ENCODE results near the gene RECQL5. TPM values are rescaled to one million over a fixed set of nuclear protein-coding genes. Genes with fewer than 3 reads are reported as not detected.

The RECQL5 gene
- total and polyA plus RNA-seq, 2 donors (not counting 1 experiment from before 2014, with no cell fraction given) = 58.5 to 70.5 TPM

- ChIA-PET CTCF (interaction anchor here (0.7 to 2.1 kb wide), 4 partner anchors 9 to 64 kb away, joined by 3 to 11 read pairs (median 7); partner anchors contain the start of gene SMIM5), POLR2A (no interaction called here)
- H3K36me3 ChIP-seq (replicated peaks in 1 of 2; ENCODE audit: control extremely low read depth in 1 of 2, control insufficient read depth in 1 of 2, extremely low read depth in 1 of 2, insufficient read depth in 2 of 2, low read length in 1 of 2) = peaks cover 4 to 37% of the 10 kb centered on the region in 2 experiments
- Mint-ChIP-seq H3K4me1 (peaks cover 38% of the 10 kb centered on the region), H3K27me3 (no peaks in the 10 kb centered on the region), H3K27ac (no peak overlapping the region), H3K9me3 (ENCODE audit: insufficient read depth) (no peaks in the 10 kb centered on the region), H3K4me3 (no peak overlapping the region)
- H3K27me3 ChIP-seq (replicated peaks in 1 of 4; ENCODE audit: control extremely low read depth in 1 of 4, control insufficient read depth in 3 of 4, insufficient read depth in 4 of 4, low read length in 3 of 4) = no peaks in the 10 kb centered on the region
- H3K4me2 ChIP-seq (replicated peaks; ENCODE audit: low read depth, low read length, poor library complexity, severe bottlenecking) = no peak overlapping the region
- no peak overlapping the region for H3K4me3 ChIP-seq (ENCODE audit: control extremely low read depth in 1 of 5, extremely low read depth in 1 of 5, insufficient read depth in 1 of 5, low read depth in 2 of 5, low read length in 4 of 5)
- peaks cover 98% of the 10 kb centered on the region for H3K79me2 ChIP-seq (ENCODE audit: control insufficient read depth, insufficient read depth, low read length)
- H4K20me1 ChIP-seq (ENCODE audit: control insufficient read depth, insufficient read depth, low read length, poor library complexity, severe bottlenecking) = peaks cover 69% of the 10 kb centered on the region
- intact Hi-C loops (cut with micrococcal nuclease) = no loop called here
- no peak overlapping the region for H2AFZ ChIP-seq (ENCODE audit: insufficient read depth, low read depth, low read length, poor library complexity, severe bottlenecking)
- DNase-seq (no peak), ATAC-seq (ENCODE audit: low read depth) (no peak)
- H3K9ac ChIP-seq (ENCODE audit: low read length) = no peak overlapping the region
- WGBS (ENCODE audit: insufficient coverage) = 94% methylated on average over 4 of the region's 4 CpGs
- H3K27ac ChIP-seq (ENCODE audit: low read length in 2 of 2) = no peak overlapping the region
- no peaks in the 10 kb centered on the region for H3K9me3 ChIP-seq (ENCODE audit: control extremely low read depth in 1 of 3, control insufficient read depth in 2 of 3, insufficient read depth in 1 of 3, low read length in 2 of 3)
- peaks cover 20 to 33% of the 10 kb centered on the region in 2 donors for H3K4me1 ChIP-seq (ENCODE audit: control insufficient read depth in 2 of 2, insufficient read depth in 2 of 2, low read length in 2 of 2)
- no peak for TF ChIP-seq EZH2 (IDR thresholded peaks at IDR 0.05; ENCODE audit: borderline replicate concordance, insufficient read depth, low read depth, low read length, poor library complexity, severe bottlenecking)
- no peak for TF ChIP-seq CTCF (IDR thresholded peaks at IDR 0.05)
Observed at GRCh38 chr17:75683583-75683982, 16.6 kb upstream of the RECQL5 start.

GRCh38 chr17:75681289-75681688 is 14.3 kb upstream of the RECQL5 start:
- no peak for TF ChIP-seq CTCF (IDR thresholded peaks at IDR 0.05)
- TF ChIP-seq EZH2 (IDR thresholded peaks at IDR 0.05; ENCODE audit: borderline replicate concordance, insufficient read depth, low read depth, low read length, poor library complexity, severe bottlenecking) = no peak
- Histone ChIP-seq H2AFZ (ENCODE audit: insufficient read depth, low read depth, low read length, poor library complexity, severe bottlenecking) (no peak overlapping the region), H3K27me3 (replicated peaks in 1 of 4; ENCODE audit: control extremely low read depth in 1 of 4, control insufficient read depth in 3 of 4, insufficient read depth in 4 of 4, low read length in 3 of 4) (no peaks in the 10 kb centered on the region), H3K4me2 (replicated peaks; ENCODE audit: low read depth, low read length, poor library complexity, severe bottlenecking) (no peak overlapping the region), H3K9me3 (ENCODE audit: control extremely low read depth in 1 of 3, control insufficient read depth in 2 of 3, insufficient read depth in 1 of 3, low read length in 2 of 3) (no peaks in the 10 kb centered on the region), H4K20me1 (ENCODE audit: control insufficient read depth, insufficient read depth, low read length, poor library complexity, severe bottlenecking) (peaks cover 75% of the 10 kb centered on the region), H3K4me1 (ENCODE audit: control insufficient read depth in 2 of 2, insufficient read depth in 2 of 2, low read length in 2 of 2) (peaks cover 4 to 12% of the 10 kb centered on the region in 2 donors), H3K9ac (ENCODE audit: low read length) (no peak overlapping the region), H3K36me3 (replicated peaks in 1 of 2; ENCODE audit: control extremely low read depth in 1 of 2, control insufficient read depth in 1 of 2, extremely low read depth in 1 of 2, insufficient read depth in 2 of 2, low read length in 1 of 2) (peaks cover 8 to 38% of the 10 kb centered on the region in 2 experiments), H3K4me3 (ENCODE audit: control extremely low read depth in 1 of 5, extremely low read depth in 1 of 5, insufficient read depth in 1 of 5, low read depth in 2 of 5, low read length in 4 of 5) (no peak overlapping the region), H3K27ac (ENCODE audit: low read length in 2 of 2) (no peak overlapping the region), H3K79me2 (ENCODE audit: control insufficient read depth, insufficient read depth, low read length) (peaks cover 92% of the 10 kb centered on the region)
- Mint-ChIP-seq H3K9me3 (ENCODE audit: insufficient read depth) (no peaks in the 10 kb centered on the region), H3K4me3 (no peak overlapping the region), H3K4me1 (peaks cover 26% of the 10 kb centered on the region), H3K27ac (no peak overlapping the region), H3K27me3 (no peaks in the 10 kb centered on the region)
- intact Hi-C loops (cut with micrococcal nuclease) = no loop called here
- POLR2A ChIA-PET = no interaction called here
- DNase-seq (no peak), ATAC-seq (ENCODE audit: low read depth) (no peak)
- WGBS (ENCODE audit: insufficient coverage) = 100% methylated on average over 2 of the region's 3 CpGs
- CTCF ChIA-PET = interaction anchor here (1.0 to 1.1 kb wide), 2 partner anchors 9 to 65 kb away, joined by 3 read pairs; no protein-coding TSS in a partner anchor
